GM19238 (cell line): ENCODE measurements around the gene DOCK10.
"Not testable (repeated sequence)": the region's sequence is repeated elsewhere in the genome, so short reads cannot be mapped to it uniquely, and the experiment has no call there.

ENCODE experiments used
- DNase-seq: peaks from one replicate; pipeline ENCODE4 v3.0.0; 2011; ENCODE audit warnings: low spot score; ENCODE audit not compliant: insufficient read length

The DOCK10 gene

DNA sequence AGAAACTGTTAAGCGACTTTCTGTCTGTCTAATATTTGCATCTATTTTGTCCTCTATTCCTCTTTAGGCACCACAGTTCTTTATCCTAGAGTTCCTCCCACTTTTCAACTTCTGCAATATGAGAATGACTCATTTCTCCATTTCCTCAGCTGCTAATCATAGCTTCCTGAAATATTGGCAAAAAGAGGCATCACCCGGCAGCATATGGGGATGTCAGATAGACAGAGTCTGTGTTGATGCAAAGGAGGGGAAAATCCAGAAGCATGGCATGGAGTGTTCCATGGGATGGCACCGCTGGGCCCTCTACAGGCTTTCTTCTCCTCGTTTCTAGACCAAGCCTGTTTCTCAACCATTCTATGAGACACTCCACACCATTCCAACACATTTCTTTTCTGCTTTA is 93.4 kb downstream of the DOCK10 start:
- DNase-seq, result no peak

DNA sequence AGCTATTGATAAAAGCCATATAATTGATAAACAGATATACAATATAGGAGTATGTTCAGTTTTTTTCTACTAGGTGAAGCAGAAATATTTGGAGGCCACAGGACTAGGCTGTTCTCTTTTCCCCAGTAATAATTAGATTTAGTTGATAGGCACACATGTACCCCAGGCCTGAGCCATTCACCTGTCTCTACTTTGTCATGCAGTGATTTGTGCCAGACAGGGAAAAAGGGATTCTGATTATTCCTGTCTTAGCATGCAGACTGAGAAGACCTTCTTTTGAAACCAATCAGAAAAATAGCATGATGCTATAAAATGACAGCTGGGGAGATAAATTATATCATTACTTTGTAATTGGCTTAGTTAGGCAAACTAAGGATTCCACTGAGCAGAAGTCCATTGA is 94.3 kb downstream of the DOCK10 start:
- no peak for DNase-seq

DNA sequence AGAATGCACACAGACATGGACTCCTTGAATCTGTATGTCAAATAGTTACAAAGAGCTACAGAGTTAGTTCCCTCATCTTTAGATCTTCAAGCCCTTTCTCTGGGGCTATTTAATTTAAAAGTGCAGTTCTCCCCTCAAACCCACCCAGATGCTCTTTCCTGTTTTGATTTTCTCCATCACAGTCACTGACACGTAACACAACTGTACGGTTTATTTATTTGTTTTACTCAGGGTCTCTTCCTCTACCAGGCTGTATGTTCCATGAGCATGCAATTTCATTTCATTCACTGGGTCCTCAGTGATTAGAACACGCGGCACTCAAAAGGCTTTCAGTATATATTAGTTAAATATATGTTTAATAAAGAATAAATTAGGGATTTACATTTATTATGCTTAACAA is 94.7 kb downstream of the DOCK10 start:
- DNase-seq, result no peak

DNA sequence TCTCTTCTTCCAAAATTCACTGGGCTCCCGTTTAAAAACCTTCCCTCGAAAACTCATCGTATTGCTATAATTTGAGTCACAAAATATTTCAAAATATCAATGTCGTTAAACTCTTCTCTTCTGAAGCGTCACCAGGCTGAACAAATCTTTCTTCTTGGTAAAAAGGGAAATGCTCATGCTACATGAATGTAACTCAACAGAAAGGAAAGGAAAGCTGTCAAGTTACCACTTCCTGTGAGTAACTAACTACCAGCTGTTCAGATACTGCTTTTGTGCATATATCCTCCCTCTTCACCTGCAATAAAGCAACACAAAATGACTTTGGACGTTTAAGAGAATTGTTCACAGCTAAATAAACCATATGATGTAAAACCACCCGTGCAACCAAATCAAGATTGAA is 95.4 kb downstream of the DOCK10 start:
- DNase-seq, result no peak

DNA sequence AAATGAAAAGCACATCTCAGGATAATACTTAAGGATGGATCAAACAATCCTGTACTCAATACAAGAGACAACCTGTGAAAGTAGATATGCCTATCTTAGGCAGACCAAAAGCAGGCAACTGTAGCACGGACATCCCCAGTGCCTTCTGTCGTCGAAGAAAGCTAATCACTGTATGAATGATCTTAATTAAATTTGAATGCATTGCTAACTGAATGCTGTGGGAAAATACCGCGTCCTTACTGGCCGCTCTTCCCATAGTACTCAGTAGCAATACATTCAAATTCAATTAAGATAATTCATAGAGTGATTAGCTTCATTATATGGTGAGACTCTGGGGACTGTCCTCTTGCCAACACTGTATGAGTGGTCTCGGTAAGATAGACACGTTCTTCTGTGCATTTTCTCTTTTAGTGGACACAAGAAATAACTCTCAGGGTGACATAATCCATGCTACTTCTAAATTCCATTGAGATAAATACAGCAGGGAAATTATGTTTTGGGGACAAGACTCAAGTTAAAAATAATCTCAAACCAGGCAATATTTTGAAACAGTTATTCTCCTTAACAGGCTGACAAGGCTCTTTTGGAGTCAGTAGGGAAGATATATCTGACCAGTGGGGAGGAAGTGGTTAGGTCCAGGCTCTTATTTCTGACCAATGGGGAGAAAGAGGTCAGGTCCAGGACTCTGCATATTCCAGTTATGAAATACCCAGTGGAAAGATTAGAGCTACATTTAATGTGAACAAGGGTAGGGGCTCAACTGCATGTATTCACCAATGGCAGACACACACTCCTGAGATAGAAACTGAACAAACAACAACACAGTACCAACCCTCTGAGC is 97.3 kb downstream of the DOCK10 start:
- DNase-seq, result no peak

DNA sequence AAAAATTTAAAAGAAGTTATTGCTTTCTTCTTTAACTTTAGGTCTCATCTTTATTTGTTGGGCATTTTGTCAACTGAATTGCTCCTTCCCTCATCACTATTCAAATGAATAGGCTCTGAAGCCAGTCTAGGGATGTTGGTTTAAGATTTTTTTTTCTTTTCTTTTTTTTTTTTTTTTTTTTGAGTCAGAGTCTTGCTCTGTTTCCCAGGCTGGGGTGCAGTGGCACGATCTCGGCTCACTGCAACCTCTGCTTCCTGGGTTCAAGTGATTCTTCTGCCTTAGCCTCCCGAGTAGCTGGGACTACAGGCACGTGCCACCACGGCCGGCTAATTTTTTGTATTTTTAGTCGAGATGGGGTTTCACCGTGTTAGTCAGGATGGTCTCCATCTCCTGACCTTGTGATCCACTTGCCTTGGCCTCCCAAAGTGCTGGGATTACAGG is 98.6 kb downstream of the DOCK10 start:
- not testable (repeated sequence) for DNase-seq

DNA sequence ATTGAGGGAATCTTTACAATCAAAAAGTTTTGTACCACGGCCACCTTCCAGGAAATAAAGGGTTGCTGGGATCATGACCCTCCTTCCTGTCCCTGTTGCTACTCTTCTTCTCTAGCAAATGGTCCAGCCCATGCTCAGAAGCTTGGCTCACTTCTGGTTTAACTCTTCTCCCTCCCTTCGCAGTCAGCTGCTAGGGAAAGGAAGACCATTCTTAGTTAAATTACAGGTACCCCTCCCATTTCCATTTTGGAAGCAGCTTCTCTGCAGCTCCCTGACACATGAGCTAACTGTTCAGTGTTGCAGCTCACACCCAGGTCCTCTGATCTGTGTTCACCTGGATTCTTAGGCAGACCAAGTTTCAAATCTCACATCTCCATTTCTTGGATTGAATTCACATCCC is 100.3 kb downstream of the DOCK10 start:
- DNase-seq, result no peak

DNA sequence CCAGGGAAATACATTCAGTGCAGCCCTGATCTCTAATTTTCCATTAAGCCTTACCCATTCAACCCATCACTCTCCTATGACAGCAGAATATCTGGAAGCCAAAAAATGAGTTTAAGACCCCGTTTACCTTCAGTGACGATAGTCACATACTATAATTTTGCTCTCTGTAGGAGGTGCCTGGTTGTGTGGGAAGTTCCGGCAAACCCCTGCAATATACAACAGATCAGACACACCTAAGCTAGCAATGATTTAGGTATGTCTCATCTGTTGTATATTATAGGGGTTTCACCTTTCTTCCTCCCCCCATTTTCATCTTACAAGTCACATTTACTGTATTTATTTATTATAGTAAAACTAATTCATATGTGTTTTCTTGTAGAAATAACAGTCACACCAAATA is 101.7 kb downstream of the DOCK10 start:
- DNase-seq, result no peak

DNA sequence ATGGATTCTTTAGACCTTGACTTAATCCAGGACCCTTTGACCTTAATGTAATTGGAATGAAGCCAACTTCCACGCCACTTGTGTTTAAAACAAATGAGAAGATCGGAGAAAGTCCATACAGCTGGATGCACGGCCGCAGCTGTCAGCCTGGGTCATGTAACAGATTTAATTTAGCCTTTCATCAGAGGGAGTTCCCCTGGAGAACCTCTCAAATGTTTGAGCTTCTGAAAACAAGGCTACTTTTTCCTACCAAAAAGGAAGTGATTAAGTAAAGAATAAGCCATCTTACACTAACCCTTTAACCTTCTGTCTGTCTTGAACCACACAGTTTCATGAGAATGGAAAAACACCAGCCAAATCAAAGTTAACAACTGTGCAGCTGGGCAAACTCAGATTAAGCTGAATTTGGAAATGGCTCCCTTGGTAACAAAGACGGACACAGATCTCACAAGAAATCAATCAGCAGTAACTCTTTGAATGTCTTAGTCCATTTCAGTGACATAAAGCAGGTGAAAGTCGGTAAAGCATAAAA is 103.6 kb downstream of the DOCK10 start:
- no peak for DNase-seq

DNA sequence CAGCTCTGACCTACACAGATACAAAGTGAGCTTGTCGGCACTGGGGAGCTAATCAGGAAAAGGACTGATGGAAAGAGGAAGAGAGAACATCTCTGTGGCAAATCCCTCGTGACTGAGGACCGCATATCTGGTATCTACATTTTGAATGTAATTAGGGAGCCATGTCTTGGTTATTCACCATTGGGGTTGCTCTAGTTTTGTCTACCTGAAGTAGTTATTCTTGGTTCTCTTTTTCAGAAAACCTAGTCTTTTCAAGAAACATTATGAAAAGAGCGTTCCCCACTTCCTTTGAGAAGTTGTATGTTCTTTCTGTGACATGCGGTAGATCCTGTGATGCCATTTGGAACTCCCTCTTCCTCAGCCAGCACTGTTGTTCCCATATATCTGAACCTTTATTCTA is 104.4 kb downstream of the DOCK10 start:
- peak; percentile 19 for DNase-seq

DNA sequence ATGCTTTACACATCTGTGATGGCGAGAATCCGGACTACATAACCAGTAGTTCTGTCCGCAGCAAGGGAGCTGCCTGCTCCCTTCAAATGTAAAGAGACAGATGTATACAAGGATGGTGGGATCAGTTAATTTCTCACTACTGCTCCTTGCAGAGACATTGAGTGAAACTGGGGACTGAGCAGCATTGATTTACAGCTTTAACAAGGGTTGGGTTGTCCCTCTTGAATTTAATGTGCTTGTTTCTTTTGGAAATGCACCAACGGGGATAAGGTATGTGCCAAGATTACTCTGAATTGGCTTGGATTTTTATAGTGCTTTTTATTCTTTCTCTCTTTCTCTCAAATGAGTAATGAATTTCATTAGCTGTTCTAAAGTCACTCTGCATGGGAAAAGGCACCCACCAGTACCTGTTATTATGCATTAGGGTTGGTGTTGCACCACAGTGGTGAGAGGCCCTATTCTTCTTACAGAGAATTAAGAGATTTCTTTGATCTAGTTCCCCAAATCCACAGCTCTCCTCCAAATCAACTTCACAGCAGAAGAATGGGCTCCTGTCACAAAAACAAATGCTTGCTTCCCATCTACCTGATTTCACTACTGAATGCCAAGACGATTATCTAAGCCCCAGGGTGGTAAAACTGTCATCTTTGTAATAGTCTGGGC is 107.6 kb downstream of the DOCK10 start:
- DNase-seq, result no peak

DNA sequence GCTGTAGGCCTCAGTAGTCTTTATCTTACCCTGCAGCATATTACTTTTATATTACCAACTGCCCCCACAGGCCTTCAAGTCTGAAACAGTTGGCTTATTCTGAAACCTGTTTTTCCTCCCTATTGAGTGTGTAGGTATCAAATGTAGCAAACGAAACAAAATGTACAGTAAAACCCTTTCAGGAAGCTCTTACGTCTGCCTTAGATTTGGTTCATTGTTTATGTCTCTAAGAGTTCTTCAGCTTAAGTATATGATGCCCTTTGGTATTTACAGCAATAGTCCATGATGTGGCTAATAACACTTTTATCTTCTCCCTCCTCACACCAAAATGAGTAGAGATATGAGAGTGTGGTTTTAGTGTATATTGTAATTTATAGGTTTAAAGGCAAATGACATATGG is 108.8 kb downstream of the DOCK10 start:
- DNase-seq, result no peak

DNA sequence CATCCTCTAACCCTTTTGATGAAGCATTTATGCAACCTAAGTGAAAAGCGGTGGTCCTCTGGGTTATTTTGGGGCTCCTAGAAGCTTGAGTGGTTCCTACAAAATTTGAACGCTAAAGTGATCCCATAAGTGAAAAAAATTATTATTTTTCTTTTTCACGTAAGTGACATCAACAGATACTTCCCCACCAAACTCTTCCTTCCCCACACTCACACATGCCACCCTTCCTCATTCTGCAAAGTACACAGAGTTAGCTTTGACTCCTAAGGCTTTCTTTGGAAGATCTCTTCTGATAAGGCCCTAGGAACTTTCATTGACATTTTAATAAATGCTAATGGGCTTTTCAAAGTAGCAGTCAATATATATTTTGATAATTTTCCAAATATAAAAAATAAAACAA is 109.7 kb downstream of the DOCK10 start:
- no peak for DNase-seq

DNA sequence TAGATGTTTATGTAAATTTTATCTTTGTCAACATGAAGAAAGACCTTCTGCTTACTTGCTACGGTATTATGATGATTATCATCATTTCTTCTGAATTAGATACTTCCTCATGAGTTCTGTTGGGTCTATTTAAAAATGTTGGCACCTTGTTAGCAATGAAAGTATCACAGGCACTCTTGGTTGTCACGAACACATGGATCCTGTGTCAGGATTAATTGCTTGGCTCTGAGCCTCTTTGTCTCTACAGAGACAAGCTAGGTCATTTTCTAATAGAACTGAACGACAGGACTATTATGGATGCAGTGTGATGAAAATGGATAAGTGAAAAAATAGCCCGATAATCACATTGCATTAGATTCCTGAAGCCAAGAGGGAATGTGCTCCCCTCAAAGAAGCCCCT is 110.3 kb downstream of the DOCK10 start:
- DNase-seq, result no peak

DNA sequence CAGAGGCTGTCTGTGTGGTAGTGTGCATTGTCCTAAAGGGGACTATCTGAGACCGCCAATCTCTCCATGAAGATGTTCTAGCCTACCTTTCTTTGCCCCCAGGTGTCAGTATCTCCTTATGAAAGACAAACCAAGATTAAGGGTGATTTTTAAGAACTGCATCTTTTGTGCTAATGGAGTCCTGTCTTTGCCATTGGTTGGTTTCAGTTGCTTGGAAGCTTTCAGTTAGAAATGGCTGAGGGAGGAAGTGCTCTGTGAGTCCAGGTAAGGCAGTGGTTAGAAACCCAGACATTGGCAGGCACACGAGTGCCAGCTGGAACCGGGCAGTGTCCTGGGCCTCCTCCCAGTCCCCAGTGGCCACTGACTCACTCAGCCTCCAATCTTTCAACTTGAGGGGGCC is 111.3 kb downstream of the DOCK10 start:
- no peak for DNase-seq

DNA sequence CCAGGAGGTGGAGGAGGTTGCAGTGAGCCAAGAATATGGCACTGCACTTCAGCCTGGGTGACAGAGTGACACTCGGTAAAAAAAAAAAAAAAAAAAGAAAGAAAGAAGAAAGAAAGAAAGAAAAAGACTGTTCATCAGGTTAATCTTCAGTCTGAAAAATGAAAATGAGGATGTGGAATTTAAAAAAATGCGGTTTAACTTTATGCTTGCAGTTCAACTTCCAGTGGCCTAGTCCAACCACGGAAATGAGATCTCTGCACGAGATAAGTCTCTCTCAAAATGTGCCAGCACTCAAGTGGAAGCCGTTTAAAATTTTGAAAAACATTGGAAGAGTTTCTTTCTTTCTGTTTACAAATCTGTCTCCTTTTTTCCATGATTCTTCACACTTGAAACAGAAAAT is 112.1 kb downstream of the DOCK10 start:
- DNase-seq, result no peak

DNA sequence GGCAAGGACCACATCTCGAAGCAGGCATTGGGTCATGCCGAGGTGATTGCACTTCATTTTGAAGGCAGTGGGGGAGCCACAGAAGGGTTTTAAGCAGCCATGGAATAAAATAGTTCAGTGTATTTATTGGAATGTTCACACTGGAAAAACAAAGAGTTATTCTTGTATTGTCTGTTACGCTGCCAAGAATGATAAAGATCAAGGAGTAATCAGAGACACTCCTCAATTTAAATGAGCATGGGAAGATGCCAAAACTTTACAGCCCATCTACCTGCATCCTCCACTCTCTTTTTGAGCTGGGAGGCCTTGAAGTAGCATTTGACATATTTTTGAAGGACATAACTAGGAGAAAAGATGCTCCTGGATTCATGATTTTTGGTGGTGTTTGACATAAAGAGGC is 112.8 kb downstream of the DOCK10 start:
- DNase-seq, result no peak

DNA sequence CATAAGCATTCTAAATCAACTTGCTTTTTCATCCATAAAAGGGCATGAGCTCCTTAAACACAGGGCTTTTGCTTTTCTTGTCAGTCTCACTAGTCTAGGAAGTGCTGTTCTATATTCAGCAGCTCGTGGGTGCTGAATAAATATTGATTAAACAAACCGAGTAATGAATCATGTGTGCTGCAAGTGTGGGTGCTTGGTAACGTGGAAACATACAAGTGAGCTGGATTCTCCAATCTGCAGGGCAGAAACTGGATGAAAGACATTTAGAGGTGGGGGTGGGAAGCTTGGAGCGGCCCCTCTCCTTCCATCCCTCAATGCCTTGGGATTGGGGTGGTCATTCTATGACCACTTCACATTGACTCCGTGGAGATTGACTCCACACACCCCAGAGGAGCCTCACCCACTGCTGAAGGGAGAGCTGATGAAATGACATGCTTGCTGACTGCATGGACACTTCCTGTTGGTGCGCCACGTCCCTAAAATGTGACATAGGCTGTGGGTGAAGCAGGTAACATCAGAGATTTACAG is 114.6 kb downstream of the DOCK10 start:
- no peak for DNase-seq

DNA sequence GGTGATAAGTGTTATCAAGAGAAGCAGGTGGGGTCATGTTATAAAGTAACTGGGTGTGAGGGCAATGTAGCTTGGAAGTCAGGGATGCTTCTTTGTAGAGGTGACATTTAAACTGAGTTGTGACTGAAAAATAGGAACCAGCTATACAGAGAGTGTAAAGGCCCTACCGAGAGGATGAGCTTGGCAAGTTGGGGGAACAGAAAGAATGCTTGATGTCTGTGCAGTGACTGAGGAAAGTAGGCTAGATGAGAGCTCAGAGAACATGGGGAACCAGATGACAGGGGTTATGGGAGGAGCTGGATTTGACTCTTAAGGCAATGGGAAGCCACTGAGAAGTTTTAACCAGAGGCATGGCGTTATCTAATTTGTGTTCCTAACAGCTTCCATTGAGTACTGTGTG is 115.3 kb downstream of the DOCK10 start:
- no peak for DNase-seq

DNA sequence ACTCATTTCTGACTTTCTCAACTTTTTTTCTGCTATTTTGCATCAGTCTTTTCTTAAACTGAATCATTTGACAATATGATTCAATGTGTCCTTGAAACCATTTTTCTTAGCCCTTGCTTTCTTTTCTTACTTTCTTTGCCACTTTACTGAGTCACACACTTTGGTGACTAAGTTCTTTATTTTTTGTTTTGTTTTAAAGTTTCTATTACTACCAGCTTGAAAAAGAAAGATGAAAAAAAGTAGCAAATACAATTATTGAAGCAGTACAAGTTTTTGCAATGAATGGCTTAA is 116.5 kb downstream of the DOCK10 start:
- DNase-seq, result no peak

DNA sequence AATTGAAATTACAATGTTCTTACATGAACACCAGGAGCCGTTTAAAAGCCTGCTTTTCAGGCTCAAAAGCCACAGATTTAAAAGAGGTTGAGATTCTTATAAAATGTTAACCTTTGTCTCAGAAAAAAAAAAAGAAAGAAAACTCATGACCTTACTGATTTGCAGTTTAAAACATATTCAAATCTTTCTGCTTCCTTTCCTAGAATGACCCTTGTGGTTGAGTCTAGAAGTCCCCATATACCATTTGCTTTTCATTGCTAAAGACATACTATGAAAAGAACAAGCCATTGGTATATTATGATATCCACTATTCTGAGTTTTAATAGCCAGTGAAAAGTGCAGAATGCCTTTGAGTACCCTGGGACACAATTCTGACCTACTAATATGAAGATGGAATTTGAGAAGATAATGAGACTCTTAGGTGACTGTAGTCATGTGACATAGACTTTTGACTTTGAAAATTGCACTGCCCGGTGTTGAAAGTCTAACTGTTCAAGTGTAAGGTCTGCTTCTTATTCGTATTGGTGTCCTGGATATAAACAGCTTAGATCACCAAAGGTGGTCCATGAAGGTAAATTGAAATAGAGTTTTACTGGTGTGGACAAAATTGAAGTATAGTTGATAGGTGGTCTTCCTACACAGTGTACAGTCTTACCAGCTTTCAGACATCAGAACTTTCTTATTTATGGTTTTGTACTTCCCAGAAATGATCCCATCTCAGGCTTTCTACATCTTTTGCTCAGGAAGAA is 117.0 kb downstream of the DOCK10 start:
- no peak for DNase-seq

DNA sequence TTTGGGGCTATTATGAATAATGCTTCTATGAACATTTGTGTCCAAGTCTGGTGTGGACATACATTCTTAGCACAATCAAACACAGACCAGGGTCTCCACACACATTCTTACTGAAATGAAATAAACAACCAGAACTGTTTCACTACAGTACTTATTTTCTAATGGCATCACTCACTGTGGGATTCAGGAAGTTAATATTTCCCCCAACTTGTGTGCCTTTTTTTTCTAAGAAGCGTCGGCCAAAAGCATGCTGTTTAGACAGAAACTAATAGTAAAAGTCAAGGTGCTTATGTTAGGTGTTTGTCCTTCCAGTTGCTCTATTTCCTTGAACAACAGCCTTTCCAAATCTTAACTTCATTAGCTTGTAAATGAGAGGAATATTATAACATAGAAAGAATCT is 117.6 kb downstream of the DOCK10 start:
- DNase-seq, result no peak
